ENCODE measurements around the gene IL1RAP.

Gene IL1RAP

DNA sequence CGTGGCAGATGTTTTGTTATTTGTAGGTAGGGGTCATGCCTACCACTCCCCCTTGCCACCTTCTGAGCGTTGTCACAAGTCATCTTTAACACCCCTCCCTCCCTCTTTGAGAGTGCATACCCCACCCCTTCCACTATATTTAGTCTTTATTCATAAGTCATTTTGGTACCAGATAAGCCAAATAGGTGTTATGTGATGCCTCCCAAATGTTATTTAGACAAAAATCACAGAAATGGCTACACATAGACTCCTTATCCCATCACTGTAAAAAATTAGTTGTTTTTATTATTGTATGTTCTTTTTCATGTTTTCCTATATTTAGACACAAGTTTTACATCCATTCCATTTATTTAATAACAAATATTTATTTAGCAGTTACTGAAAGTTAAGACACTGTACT, 93.1 kb downstream of the IL1RAP start:
- DNase-seq (ENCODE audit: low read depth in 4 of 4, low spot score in 1 of 4), result no peak

DNA sequence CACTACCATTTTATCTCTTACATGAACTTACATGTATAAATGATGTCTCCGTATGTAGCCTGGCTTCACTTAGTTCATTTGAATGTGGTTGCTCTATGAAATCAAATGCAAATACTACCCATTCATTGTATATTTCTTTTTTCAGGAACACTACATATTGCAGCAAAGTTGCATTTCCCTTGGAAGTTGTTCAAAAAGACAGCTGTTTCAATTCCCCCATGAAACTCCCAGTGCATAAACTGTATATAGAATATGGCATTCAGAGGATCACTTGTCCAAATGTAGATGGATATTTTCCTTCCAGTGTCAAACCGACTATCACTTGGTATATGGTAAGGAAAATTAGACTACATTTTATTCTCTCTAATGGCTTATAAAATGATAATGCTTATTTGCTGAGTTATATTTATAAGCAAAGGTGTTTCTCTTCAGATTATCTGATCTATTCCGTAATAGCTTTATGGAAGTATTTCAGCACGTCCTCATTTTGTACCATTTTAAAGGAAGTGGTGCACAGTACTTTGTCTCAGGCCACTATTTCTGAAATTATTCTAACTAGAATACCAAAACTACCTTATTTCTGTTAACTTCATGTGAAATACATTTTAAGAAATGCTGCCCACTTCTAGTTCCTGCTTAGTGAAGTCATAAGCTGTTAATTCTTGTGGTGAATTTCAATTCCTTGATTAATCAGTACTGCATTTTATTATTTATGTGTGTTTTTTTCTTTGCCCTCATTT, 95.1 kb downstream of the IL1RAP start:
- no peak for DNase-seq (ENCODE audit: low read depth in 4 of 4, low spot score in 1 of 4)

DNA sequence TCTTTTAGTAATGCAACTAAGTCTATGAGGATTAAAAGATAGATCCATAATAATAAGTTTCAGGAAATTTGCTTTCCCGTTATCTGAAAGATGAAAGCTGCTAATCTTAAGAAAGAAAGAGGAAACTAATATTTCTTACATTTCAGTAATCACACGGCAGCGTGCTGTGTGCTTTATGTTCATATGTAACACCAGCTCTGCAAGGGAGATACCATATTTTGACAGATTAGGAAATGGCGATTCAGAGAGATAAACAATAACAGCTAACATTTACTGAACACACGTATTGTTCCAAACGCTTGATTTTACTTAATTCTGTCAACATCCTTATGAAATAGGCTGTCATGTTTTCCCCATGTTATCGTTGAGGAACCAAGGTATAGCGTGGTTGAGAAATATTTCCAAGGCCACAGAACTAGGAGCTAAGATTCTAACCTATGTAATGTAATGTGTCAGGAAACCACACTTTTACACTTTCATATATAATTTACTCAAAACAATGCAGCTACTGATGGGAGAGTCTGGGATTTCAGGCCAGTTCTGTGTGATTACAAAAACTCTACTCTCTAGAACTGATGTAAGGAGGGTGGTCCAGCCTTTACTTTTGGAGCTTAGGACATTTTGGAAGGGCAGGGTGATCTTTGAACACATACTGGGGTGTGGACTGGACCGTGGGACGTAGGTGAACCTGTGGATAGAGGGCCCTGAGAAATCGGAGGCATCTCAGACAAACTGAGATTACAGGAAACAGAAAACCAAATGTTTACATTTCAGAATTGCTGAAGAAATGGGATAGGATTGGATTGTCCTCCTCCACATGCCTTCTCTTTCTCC, 100.6 kb downstream of the IL1RAP start:
- no peak for DNase-seq (ENCODE audit: low read depth in 4 of 4, low spot score in 1 of 4)

- no peak for DNase-seq (ENCODE audit: low read depth in 4 of 4, low spot score in 1 of 4)
Observed at GRCh38 chr3:190615060-190615384, 101.1 kb downstream of the IL1RAP start.

DNA sequence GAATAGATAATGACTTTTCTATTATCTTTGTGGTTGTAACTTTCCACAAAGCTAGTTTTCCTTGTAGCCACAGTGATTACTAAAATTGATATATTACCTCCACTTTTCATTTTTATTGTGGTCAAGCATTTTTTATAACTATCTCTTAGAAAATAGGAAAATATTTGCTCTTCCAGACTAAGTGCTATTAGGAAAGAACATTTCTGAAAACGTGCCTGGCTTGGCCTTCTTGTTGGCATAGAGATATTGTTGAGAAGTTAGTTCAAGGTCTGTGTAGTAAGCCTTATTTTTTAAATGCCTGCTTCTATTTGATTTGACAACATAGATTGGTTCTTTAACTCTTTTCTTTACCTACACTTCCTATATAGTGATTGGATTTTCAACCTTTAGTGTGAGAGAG, 101.7 kb downstream of the IL1RAP start:
- no peak for DNase-seq (ENCODE audit: low read depth in 4 of 4, low spot score in 1 of 4)

GRCh38 chr3:190616637-190617036, 102.8 kb downstream of the IL1RAP start:
- DNase-seq (ENCODE audit: low read depth in 4 of 4, low spot score in 1 of 4), result no peak

- DNase-seq (ENCODE audit: low read depth in 4 of 4, low spot score in 1 of 4), result peak in 1 of 4 experiments; percentile 2
Observed at GRCh38 chr3:190617185-190617584, 103.3 kb downstream of the IL1RAP start.

DNA sequence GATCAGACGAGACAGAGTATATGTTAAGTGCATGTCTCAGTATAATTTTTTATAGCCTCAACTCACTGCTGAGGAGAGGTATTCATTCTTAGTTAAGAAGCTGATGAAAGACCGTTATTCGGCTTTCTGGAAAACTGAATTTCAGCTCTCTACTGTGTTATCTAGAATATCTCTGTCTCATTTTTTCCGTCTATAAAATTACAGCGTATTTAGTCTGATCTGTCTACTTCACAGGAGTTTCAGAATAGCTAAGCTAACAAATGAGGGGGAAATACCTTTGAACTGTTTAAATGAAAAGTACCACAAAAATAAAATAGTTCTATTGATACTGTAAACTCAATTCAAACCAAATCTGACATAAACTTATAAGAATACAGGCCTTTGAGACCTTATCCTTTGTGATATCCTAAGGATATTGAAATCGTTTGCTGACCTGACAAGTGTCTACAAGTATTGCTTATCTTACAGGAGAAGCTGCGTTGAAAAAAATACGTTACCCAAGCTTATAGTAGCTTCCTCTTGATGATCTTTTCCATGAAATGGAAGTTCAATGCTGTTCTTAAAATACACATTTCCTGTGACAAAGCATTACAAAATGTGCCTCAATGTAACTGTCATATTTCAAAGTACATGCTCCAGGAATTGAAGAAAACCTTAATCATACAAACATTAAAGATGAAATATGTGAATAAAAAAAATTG, 104.6 kb downstream of the IL1RAP start:
- no peak for DNase-seq (ENCODE audit: low read depth in 4 of 4, low spot score in 1 of 4)

GRCh38 chr3:190619353-190619752, 105.5 kb downstream of the IL1RAP start:
- no peak for DNase-seq (ENCODE audit: low read depth in 4 of 4, low spot score in 1 of 4)

- no peak for DNase-seq (ENCODE audit: low read depth in 4 of 4, low spot score in 1 of 4)
Observed at GRCh38 chr3:190619761-190620160, 105.9 kb downstream of the IL1RAP start.

GRCh38 chr3:190620886-190621608, 107.2 kb downstream of the IL1RAP start:
- no peak for DNase-seq (ENCODE audit: low read depth in 4 of 4, low spot score in 1 of 4)

DNA sequence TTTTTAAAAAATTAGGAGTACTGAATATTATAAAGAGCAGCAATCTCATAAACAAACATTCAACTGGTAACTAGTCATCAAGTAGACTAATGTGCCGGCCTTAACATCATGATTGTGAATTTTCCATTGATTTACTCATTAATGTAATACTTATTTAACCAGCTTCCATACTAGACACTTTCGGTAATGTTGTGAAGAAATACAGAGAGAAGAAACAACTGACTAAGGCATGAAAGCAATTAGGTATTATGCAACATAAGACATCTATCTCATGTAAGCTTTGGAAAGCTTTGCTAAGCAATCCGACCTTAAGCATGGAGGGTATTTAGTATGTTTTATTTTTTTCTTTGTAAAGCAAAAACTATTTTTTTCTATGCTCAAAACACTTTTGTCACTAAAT, 108.0 kb downstream of the IL1RAP start:
- DNase-seq (ENCODE audit: low read depth in 4 of 4, low spot score in 1 of 4), result no peak

DNA sequence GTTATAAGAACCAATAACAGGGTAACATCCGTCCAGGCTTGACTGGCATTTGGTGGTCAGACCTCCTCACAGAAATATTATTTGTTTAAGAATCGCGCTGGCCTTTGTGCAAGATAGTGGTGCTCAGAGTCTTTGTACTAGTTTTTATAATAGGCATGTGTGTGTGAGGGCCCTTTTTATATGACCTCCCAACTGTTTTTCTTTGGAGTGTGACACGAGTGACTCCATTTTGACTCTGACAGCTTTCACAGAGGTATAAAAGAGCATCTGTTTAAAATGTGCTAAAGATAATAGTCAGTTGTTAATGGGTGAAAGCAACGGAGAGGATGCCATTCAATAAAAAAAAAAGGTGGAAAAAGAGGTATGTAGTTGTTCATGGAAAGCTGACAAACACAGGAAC, 110.4 kb downstream of the IL1RAP start:
- DNase-seq (ENCODE audit: low read depth in 4 of 4, low spot score in 1 of 4), result no peak

- no peak for DNase-seq (ENCODE audit: low read depth in 4 of 4, low spot score in 1 of 4)
Observed at GRCh38 chr3:190626951-190627620, 113.2 kb downstream of the IL1RAP start.

- DNase-seq (ENCODE audit: low read depth in 4 of 4, low spot score in 1 of 4), result no peak
Observed at GRCh38 chr3:190629088-190629487, 115.2 kb downstream of the IL1RAP start.

DNA sequence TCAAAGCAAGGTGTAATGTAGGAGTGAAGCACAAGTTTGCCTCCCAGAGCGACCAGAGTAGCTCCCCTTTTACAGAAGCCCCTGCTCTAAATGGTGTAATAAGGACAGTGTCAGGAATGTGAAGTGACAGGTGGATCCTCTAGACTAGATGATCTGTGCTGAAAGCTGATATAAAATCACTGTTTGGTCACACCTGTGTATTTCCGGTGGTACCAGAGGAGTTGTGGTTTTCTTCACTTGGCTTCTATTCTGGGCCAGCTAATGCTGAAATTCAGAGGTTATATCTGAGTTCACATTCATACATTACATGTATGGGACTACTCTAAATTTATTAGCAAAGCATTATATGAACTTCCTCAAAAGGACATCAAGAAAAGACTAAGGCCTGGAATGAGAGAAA, 117.4 kb downstream of the IL1RAP start:
- DNase-seq (ENCODE audit: low read depth in 4 of 4, low spot score in 1 of 4), result no peak

- no peak for DNase-seq (ENCODE audit: low read depth in 4 of 4, low spot score in 1 of 4)
Observed at GRCh38 chr3:190641564-190641963, 127.7 kb downstream of the IL1RAP start.

DNA sequence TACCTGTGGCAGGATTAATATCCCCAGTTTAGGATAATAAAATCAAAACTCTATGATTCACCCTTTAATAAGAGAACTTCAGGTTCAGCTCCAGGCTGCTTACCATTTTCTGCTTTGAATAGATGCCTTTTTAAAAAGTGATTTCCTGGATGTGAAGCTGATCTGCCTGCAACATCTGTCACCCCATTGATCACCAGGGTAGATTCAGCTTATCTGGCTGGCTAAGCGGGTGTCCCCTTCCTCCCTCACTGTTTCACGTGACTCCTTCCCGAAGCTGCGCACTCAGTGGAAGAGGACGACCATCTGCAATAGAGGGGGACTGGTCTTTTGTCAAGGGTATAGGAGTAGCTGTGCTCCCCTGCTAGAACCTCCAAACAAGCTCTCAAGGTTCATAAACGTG, 128.1 kb downstream of the IL1RAP start:
- no peak for DNase-seq (ENCODE audit: low read depth in 4 of 4, low spot score in 1 of 4)

DNA sequence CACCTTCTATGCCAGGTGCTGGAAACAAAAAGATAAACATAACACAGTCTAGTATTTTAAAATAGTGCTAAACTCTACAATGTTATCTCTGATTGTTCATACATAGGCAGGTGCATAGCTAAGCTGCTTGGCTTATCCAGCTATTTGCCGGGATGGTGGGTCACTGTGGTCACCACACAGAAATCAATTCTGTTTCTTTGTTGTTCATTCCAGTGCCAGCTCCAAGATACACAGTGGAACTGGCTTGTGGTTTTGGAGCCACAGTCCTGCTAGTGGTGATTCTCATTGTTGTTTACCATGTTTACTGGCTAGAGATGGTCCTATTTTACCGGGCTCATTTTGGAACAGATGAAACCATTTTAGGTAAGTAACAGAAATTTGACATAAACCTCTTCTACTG, 130.2 kb downstream of the IL1RAP start:
- no peak for DNase-seq (ENCODE audit: low read depth in 4 of 4, low spot score in 1 of 4)

- DNase-seq (ENCODE audit: low read depth in 4 of 4, low spot score in 1 of 4), result no peak
Observed at GRCh38 chr3:190644766-190645165, 130.9 kb downstream of the IL1RAP start.

DNA sequence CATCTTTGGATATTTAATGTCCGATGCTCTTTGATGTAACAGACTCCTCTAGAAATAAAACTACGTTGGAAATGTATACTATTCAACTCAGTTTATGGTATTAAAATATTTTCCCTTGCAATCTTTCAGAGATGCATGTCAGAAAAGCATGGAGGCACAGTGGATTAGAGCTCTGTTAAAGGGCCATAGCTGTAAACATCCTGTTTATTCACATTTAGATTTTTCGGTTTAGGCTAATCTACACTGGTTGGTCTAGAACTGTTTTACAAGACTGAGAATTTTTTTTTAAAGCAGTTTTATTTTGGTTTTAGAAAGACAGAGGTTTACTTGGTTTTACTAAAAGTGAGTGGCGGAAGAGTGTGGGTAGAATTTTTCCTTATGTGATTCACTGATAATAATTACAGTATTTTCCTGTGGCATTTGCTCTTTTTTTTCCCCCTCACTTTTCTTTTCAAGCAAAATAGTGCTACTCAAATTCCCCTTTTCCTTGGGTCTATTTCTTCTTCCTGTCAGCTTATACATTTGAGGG, 132.1 kb downstream of the IL1RAP start:
- no peak for DNase-seq (ENCODE audit: low read depth in 4 of 4, low spot score in 1 of 4)
